ENCODE results near the gene GSG1L. TPM values are rescaled to one million over a fixed set of nuclear protein-coding genes. Genes with fewer than 3 reads are reported as not detected.

Gene GSG1L
- total and polyA plus RNA-seq, 12 donors: 0.68 to 14.6 (median 3.4) TPM; not detected in 5

DNA sequence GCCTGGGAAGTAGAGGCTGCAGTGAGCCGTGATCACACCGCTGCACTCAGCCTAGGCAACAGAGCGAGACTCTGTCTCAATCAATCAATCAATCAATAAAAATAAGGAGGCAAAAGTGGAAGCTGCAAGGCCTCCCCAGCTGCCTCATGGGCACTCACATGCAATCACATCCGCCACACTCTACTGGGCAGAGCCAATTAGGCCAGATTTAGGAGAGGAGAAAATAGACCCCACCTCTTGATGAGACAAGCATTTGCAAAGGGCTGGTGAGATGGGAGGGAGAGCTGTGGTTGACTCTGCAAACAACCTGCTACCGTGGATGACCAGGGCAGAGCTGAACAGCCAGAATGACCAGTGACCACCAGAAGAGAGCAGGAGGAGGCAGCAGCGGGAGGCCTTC lies 14.7 kb upstream of the GSG1L start:
- Histone ChIP-seq H3K27ac (no peak overlapping the region), H3K27me3 (peaks cover 0 to 8% (median 0%) of the 10 kb centered on the region in 7 donors), H3K4me3 (no peak overlapping the region), H3K4me1 (no peaks in the 10 kb centered on the region), H3K36me3 (no peaks in the 10 kb centered on the region), H3K9me3 (no peaks in the 10 kb centered on the region)
- DNase-seq: no peak
- ATAC-seq: no peak
- WGBS, 2 donors: 88 to 89% methylated on average over 6 of the region's 6 CpGs
- TF ChIP-seq, protein P1, sequence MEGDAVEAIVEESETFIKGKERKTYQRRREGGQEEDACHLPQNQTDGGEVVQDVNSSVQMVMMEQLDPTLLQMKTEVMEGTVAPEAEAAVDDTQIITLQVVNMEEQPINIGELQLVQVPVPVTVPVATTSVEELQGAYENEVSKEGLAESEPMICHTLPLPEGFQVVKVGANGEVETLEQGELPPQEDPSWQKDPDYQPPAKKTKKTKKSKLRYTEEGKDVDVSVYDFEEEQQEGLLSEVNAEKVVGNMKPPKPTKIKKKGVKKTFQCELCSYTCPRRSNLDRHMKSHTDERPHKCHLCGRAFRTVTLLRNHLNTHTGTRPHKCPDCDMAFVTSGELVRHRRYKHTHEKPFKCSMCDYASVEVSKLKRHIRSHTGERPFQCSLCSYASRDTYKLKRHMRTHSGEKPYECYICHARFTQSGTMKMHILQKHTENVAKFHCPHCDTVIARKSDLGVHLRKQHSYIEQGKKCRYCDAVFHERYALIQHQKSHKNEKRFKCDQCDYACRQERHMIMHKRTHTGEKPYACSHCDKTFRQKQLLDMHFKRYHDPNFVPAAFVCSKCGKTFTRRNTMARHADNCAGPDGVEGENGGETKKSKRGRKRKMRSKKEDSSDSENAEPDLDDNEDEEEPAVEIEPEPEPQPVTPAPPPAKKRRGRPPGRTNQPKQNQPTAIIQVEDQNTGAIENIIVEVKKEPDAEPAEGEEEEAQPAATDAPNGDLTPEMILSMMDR (IDR thresholded peaks at IDR 0.05): no peak
- intact Hi-C loops (cut with DNase I): loop anchor here in 4 of 10 donors (10.0 kb wide), 4 partner anchors 183 to 443 kb away; no protein-coding TSS in a partner anchor

DNA sequence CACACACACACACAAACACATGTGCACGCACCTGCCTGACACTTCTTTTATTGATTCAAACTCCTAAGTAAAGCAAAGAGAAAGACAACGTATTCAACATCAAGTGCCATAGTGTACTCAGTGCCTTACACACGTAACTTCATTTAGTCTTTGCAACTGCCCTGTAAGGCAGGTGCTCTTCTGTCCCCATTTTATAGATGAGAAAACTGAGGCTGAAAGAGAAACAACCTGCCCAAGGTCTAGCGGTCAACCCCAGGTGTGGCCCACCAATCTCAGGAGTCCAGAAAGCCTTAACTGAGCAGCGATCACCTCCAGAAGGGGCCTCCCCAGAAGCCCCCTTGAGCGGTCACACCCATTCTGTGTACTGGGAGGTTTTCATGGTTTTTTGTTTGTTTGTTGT lies 10.3 kb upstream of the GSG1L start:
- 92 to 93% methylated on average over 6 of the region's 6 CpGs for WGBS, 2 donors

DNA sequence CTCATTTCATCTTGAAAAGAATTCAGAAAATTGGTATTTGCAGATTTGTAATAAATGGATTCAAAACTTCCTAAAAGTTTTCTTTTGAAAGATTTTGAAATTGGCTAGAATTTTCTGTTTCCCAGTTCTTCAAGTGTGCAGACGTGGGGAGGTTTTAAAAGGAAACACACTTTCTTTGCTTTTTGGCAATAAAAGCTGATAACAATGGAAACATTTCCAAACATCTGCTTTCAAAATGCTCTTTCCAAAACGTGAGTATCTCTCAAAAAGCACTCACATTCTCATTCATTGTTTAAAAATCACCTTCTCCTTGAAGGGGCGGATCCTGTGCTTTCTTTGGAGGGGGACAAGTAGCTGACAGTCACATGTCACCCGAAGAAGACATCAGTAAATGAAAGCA lies 8.6 kb upstream of the GSG1L start:
- 45% methylated on average over 4 of the region's 4 CpGs for WGBS, 2 donors
- Histone ChIP-seq H3K27me3 (peaks cover 0 to 22% (median 0%) of the 10 kb centered on the region in 7 donors), H3K9me3 (no peaks in the 10 kb centered on the region), H3K4me1 (peaks cover 0 to 16% (median 0%) of the 10 kb centered on the region in 9 donors), H3K4me3 (no peak overlapping the region), H3K36me3 (no peaks in the 10 kb centered on the region), H3K27ac (no peak overlapping the region)
- DNase-seq: no peak
- no peak for ATAC-seq
- TF ChIP-seq, protein P1 (IDR thresholded peaks at IDR 0.05): no peak
- intact Hi-C loops (cut with DNase I): loop anchor here in 6 of 10 donors (5.0 to 10.0 kb wide), 6 partner anchors 100 to 437 kb away; no protein-coding TSS in a partner anchor

More for the DNA sequence above, 10.3 kb upstream of the GSG1L start:
- ATAC-seq (no peak), DNase-seq (no peak)
- Histone ChIP-seq H3K4me1 (peaks cover 0 to 5% (median 0%) of the 10 kb centered on the region in 9 donors), H3K27me3 (peaks cover 0 to 22% (median 0%) of the 10 kb centered on the region in 7 donors), H3K27ac (no peak overlapping the region), H3K36me3 (no peaks in the 10 kb centered on the region), H3K9me3 (no peaks in the 10 kb centered on the region), H3K4me3 (no peak overlapping the region)
- TF ChIP-seq, protein P1 (IDR thresholded peaks at IDR 0.05): no peak
- intact Hi-C loops (cut with DNase I): loop anchor here in 6 of 10 donors (5.0 to 10.0 kb wide), 6 partner anchors 102 to 439 kb away; no protein-coding TSS in a partner anchor

DNA sequence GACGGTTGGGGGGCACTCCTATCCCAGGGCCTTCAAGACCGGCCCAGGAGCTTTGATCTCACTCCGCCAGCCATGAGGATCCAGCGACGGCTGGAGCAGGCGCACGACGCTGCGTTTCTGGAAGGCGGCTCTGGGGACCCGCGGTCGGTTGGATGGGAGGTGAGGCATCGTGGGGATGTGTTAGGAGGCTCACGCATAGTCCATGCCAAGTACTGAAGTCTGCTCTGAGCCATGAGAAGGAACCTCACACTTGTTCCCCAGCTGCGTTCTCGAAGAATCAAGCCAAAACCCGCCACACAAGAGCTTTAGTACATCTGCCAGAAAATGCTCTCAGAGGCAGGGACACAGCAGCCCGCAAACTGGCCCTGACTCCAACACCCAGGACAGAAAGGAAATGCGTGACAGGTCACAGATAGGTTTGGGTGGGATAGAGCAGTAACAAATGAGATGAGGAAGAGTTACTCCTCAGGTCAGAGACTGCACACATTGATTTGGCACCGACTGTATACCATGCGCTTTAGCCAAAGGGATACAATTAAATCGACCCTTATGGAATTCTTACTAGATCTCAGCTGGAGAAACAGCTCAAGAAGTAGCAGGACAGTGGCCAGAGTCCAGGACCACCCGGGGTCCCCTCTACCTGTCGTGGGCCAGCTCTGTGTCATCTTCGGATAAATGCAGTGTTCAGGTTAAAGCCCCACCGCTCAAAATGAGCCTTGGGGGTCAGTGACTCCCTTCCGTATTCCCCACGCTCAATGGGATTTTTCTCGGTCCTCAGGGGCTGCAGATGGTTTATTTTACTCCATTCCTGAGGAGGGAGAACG lies 6.7 kb upstream of the GSG1L start:
- H3K27ac ChIP-seq: no peak overlapping the region
- no peak overlapping the region for H3K4me3 ChIP-seq
- no peaks in the 10 kb centered on the region for H3K9me3 ChIP-seq
- WGBS, 2 donors: 61 to 63% methylated on average over 31 of the region's 31 CpGs
- DNase-seq (no peak), ATAC-seq (peak in 2 of 8 donors; percentile 30 to 51)
- H3K27me3 ChIP-seq: peaks cover 0 to 22% (median under 1%) of the 10 kb centered on the region in 7 donors
- TF ChIP-seq, protein P1 (IDR thresholded peaks at IDR 0.05): no peak
- intact Hi-C loops (cut with DNase I): loop anchor here (2.0 to 10.0 kb wide), 10 partner anchors 93 to 435 kb away; no protein-coding TSS in a partner anchor
- peaks cover 0 to 16% (median 0%) of the 10 kb centered on the region in 9 donors for H3K4me1 ChIP-seq
- no peaks in the 10 kb centered on the region for H3K36me3 ChIP-seq
